HG03571 (cell line): ENCODE measurements around the gene SGSM2.

ENCODE experiments used
- ATAC-seq: cut with Tn5 transposase; IDR thresholded peaks from one replicate; pipeline ENCODE4 v1.9.1; 2021; ENCODE audit not compliant: unreplicated experiment

The SGSM2 gene

GRCh38 chr17:2416010-2416734 is 78.9 kb downstream of the SGSM2 start:
- ATAC-seq: no peak

GRCh38 chr17:2418572-2418971 is 81.3 kb downstream of the SGSM2 start:
- no peak for ATAC-seq

GRCh38 chr17:2419486-2419885 is 82.2 kb downstream of the SGSM2 start:
- no peak for ATAC-seq

GRCh38 chr17:2420176-2420575 is 82.9 kb downstream of the SGSM2 start:
- no peak for ATAC-seq

GRCh38 chr17:2421315-2422147 is 84.2 kb downstream of the SGSM2 start:
- ATAC-seq: no peak

- ATAC-seq: no peak
Observed at GRCh38 chr17:2423271-2423670, 86.0 kb downstream of the SGSM2 start.

GRCh38 chr17:2427215-2427614 is 89.9 kb downstream of the SGSM2 start:
- ATAC-seq: no peak

- ATAC-seq: no peak
Observed at GRCh38 chr17:2427910-2428309, 90.6 kb downstream of the SGSM2 start.
